A204.1 (cell line): ENCODE results near the gene TRRAP.
"Not testable (repeated sequence)": the region's sequence is repeated elsewhere in the genome, so short reads cannot be mapped to it uniquely, and the experiment has no call there.

ENCODE experiments used
- FAIRE-seq: peaks from 2 replicates; lab custom pipeline; 2012; peaks lifted over from hg19 to GRCh38; lab: Jason Lieb, UNC

TRRAP gene

DNA sequence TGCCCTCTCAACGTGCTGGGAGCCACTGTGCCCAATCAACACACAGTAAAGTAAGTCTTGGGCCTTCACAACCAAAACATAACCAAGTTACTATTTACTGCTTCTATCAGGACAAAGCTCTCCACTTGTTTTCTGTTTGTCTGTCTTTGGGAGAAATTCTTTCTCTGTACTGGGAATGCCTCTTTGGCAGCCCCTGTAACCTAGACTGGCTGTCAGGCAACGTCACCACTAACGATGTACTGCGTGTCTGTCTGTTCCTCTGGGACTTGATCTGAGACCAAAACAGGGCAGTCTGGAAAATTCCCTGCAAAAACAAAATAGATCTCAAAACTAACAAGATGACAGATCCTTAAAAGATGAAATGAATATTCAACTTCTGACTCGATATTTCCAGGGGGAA is 152.6 kb downstream of the TRRAP start:
- FAIRE-seq, result no peak

DNA sequence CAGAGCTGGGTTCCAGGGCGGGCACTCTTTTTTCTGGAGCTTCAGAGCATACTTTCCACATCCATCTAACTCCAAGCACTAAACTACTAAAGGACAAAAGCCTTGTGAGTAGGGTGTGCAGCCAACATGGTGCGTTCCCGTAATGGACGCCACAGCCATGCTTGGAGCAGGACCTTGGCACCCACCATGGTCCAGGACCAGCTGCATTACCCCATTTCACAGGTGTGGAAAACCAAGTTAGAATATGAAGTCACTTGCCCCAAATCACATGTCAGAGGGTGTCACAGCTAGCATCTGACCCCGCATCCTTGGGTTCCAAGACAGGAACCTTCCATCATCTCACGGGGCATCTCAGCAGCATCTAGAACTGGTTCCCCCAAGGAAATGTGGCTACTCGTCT is 153.2 kb downstream of the TRRAP start:
- no peak for FAIRE-seq

DNA sequence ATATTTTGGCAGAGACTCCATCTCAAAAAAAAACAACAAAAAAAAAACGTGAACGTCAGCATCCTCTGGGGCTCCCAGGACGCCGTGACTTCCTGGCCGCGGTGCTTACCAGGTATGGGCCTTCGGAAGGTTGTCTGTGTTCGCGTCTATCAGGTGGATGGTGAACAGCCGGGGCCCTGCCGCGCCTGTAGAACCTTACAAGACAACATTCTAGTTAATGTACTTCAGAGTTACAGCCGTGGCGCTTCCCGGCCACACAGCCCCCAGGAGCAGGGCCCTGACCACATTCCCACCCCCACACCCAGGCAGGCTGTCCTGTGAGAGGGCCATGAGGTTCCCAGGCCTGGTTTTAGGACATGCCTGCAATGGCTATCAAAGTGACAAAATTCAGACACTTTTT is 154.6 kb downstream of the TRRAP start:
- no peak for FAIRE-seq

DNA sequence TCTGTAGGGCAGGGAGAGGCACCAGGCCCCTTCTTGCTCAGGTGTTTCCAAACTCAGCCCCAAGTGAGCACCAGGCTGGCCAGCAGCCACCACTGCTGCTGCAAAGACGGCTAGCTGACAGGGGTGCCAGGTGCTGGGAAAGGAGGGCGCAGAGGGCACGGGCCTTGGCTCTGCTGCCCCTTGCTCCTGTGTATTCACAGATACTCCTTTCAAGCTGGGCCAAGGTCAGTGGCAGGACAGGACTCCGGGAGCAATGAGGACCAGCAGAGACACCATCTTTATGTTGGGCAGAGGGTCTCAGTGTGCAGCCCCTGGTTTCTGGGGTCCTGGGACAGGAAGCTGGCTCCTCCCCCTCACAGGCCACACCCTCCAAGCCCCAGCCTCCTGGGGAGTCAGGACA is 155.4 kb downstream of the TRRAP start:
- no peak for FAIRE-seq

DNA sequence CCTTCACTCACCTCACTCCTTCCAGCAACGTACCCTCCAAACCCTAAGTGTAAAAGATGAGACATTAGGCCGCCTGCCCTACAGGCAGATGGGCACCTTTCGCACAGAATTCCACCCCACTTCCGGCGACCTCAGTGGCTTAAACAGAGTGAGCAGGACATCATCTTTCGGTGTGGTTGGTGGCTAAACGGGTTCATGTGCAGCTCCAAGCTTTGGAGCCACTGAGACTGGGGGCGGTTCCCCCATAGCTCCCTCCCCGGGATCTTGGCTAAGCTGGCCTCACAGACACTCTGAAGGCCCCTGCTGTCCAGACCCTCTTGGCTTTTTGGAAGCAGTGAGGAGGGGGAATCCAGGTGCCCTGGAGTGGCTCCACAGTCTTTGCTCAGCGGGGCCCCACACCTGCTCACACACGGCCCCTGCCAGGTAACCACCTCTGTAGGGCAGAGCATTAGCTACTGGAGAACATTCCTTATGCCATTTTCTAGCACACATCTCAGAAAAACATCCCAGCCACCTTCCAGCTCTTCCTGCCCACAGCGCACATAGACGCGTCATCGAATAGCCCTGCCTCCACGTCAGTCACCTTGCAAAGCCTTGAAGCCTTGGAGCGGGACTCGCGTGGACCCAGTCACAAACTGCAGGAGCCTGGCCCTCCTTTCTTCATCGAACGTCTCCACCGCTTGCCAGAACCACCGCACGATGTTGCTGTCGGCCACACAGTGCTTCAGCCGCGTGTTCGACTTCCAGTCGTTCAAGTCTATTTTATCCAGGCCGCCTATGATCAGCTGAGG is 156.8 kb downstream of the TRRAP start:
- no peak for FAIRE-seq

DNA sequence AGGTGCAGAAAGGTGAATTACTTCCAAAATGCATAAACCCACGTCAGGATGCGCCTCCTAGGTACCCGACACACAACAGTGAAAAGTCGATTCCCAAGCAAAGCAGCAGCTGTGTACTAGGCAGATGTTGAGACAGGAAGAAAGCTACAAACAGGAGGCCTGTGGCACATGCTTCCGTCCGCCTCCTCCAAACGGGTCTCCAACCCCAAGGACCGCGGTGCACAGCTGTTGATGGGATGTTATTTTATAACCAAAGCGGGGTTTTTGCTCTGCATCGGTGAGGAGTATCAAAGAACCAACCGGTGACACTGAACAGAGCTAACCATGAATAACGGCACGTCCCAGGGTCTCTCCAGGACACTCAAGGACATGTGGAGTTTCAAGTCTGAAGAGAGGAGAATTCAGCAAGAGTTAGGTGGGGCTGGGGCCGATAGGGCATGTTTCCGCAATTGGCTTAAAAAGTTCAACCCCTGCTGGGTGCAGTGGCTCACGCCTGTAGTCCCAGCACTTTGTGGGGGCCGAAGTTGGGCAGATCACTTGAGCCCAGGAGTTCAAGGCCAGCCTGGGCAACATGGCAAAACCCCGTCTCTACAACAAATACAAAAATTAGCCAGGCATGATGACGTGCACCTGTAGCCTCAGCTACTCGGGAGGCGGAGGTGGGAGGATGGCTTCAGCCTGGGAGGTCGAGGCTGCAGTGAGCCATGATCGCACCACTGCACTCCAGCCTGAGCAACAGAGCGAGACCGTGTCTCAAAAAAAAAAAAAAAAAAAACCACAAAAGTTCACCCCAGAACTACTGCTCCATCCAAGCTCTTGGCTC is 157.6 kb downstream of the TRRAP start:
- FAIRE-seq, result no peak

DNA sequence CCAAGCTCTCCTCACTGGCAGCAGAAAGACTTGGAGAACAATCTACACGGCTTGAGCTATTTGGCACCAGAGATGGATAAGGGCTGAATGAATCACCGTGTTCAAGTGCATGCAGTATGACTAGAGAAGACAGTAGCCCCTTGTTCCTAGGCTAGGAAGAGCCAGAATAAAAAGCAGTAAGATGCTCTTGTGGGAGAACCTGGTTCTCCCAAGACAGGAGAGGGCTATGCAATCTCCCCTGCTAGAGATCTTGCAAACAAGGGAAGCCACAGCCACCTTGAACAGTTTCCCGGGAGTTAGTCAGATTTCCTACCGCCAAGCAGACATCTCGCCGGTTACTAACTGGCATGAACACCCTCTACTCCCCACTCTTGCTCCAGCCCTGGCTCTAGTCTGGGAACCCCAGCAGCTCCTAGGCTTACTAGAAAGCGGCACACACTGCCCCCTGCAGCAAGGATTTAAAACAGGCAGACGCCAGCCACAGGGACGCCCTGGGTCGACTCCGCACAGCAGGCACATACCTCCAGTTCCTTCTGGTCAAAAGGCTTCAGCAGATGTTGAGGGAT is 158.3 kb downstream of the TRRAP start:
- FAIRE-seq, result no peak

DNA sequence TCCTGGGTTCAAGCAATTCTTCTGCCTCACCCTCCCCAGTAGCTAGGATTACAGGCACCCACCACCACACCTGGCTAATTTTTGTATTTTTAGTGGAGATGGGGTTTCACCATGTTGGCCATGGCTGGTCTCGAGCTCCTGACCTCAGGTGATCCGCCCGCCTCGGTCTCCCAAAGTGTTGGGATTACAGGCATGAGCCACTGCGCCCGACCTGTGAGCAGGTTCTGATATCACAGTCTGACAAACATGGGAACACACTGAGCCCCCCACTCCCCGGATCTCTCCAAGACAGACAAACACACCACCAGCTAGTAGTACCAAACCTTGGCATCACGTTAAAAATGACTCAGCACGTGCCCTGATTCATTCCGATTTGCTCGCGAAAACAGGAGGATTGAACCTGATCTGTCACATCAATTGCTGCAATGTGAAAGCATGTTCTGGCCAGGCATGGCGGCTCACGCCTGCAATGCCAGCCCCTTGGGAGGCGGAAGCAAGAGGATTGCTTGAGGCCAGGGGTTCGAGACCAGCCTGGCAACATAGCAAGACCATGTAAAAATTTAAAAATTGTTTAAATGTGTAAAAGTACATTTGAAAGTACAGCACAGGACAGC is 159.1 kb downstream of the TRRAP start:
- FAIRE-seq, result no peak

DNA sequence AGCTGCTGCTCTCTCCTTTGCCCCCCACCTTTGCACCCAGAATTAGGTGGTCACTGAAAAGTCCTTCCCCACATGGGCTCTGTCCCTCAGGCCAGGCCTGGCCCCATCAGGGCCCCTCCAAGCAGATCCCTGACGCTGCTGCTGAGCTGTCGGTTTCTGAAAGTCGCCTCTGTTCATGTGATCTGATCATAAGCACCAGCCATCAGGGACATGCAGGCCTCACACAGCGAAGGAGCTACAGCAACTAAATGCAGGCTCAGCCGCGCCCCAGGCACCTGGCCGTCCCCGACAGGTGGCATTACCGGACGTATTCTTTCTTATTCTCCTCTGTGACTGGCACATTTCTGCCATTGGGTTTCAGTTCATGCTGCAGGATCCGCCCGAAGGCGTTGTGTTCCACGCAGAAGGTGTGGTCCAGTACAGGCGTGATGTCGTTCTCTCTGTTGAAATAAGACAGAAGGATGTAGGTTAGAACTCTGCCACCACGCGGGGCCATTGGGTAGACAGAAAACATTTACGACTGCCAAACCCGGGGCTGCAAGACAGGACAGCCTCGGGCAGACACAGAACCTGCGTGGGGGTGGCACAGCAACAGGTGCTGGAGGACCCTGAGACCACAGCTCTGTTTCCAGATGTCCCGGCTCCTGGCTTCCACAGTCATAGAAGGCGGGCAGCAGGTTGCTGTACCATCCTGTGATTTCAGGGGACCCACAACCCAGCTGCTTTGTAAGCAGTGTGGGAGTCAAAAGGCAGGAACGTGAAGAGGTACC is 159.9 kb downstream of the TRRAP start:
- no peak for FAIRE-seq

DNA sequence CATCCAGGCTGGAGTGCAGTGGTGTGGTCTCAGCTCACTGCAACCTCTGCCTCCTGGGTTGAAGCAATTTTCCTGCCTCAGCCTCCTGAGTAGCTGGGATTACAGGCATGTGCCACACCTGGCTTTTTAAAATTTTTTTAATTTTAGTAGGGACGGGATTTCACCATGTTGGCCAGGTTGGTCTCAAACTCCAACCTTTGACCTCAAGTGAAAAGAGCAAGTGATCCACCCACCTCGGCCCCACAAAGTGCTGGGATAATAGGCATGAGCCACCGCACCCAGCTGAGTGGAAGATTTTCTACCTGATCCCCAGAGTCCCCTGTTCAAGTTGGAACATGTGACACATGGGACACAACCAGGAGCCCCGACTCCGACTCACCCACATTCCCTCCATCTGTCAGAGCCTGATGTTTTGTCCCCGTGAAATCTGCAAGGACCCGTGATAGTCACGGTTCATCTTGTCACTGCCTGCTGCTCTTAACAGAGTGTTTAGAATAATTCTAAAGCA is 161.1 kb downstream of the TRRAP start:
- no peak for FAIRE-seq

DNA sequence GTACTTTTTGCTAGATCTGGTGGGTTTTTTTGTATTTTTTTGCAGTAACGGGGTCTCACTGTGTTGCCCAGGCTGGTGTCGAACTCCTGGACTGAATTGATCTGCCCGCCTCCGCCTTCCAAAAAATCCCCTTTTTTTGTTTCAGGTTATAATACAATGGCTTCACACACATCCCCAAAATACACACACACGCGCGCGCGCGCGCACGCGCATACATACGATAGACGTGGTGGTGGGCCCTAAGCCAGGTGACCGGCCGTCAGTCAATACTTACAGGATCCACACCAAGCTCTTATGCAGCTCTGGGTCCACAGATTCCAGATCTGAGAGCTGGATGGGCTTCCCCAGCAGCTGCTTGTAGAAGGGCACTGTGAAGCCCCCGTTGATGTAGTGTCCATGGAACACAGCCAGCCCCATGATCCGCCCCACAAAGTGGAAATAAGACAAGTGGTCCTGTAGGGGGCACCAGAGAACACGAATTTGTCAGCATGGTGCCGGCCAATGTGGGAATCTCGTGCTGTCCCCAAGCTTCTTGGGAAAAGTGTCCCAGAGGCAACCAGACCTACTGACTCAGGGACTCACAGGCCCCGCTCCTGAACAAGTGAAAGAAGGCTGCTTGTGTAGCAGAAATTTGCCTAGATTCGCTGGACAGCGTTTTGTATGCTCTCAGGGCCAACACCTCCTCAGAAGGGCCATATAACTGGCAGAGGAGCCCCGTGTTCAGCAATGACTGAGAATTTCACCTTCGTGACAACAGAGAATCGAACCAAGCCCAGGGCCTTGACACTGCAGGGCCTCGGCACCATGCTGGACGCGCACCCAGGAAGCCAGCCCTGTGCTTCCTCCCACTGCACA is 162.0 kb downstream of the TRRAP start:
- peak; percentile 65 for FAIRE-seq

DNA sequence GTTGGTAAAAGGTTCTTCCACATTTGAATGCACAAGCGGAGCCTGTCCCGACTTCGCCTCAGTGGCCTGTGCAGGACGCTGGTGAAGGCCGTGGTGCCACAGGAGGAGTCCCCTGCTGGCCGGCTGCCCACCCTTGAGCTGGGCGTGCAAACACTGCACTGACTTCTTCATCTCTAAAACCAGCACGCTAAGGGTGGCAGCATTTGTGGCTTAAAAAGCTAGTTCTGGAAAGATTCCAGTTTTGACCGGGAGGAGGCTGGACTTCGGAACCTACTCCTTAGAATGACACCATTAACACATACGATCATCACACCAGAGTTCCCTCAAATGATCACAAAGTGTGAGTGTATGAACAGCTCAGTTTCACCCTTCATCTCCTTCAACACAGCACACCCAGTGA is 163.2 kb downstream of the TRRAP start:
- FAIRE-seq, result no peak

DNA sequence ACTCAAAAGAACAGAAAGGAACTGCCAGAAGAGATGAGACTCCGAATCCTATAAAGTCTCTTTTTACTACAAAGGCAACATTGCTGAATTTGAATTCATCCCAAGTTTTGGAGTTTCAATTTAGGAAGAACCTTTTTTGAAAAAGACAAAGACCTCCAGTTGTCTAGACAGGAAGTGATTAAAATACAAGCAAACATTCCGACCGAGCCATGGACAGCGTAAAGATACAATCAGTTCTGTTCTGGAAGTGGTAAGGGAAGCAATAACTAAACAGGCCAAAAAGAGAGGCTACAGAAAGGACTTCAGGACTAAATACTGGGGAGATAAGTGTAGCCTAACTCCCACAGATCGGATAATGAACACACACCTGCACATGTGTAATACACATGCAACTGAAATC is 164.6 kb downstream of the TRRAP start:
- no peak for FAIRE-seq

DNA sequence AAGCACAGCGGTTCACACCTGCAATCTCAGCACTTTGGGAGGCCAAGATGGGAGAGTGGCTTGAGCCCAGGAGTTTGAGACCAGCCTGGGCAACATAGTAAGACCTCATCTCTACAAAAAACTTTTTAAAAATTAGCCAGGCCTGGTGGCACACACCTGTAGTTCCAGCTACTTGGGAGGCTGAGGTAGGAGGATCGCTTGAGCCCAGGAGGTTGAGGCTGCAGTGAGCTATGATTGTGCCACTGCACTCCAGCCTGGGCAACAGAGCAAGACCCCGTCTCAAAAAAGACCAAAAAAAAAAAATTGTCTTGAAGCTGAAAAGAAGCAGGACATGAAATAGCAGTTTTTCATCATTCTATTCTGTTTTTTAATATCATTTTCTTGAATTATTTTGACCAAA is 166.5 kb downstream of the TRRAP start:
- FAIRE-seq, result not testable (repeated sequence)

DNA sequence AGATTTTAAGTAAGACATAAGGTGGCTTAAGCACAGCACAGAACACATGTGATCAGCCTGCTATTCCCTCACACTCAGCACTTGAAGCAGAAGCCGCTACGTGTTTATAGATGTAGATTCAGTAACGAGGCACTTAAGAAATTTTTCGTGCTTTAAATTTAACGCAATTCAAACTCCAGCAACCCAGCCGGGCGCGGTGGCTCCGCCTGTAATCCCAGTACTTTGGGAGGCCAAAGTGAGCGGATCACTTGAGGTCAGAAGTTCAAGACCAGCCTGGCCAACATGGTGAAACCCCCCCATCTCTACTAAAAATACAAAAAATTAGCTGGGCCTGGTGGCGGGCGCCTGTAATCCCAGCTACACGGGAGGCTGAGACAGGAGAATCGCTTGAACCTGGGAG is 167.9 kb downstream of the TRRAP start:
- not testable (repeated sequence) for FAIRE-seq

DNA sequence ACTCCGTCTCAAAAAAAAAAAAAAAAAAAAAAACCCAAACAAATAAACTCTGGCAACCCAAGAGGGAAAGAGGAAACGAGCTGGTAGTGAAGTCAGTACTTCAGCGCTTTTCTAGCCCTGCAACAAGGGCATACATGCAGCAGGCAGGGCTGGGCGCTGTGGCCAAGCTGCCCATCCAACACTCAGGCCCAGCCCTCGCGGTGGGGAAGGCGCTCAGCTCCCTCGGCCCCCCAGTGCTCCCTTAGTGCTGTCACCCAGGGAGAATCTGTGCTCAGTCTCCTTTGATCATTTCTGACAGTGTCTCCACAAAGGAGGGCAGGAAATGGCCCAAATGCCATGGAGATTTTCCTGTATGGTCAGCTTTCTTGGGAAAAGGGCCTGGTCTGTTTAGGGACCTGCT is 168.4 kb downstream of the TRRAP start:
- FAIRE-seq, result no peak

DNA sequence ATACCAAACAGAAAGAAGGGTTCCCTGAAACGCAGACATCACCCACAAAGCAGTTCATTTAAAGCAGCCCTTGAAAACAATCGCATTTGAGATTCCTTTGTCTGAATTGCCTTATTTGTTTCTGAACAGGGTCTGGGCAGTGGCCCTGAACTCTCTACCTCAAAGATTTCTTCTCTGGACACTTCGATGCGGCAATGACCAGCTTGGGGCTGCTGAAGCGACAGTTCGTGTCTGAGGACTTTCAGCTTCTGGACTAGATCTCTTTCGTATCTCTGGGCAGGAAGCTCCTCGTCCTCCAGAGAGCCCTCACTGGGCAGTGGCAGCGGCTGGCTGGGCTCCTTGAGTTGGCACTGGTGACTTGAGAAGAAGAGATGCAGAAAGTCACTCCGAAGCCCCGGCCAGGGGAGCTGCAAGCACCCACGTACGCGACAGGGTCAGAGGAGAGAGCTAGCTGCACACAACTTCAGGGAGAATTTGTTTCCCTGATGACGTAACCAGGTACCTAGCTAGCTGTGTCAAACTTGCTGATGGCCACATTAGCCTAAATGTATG is 169.3 kb downstream of the TRRAP start:
- no peak for FAIRE-seq

DNA sequence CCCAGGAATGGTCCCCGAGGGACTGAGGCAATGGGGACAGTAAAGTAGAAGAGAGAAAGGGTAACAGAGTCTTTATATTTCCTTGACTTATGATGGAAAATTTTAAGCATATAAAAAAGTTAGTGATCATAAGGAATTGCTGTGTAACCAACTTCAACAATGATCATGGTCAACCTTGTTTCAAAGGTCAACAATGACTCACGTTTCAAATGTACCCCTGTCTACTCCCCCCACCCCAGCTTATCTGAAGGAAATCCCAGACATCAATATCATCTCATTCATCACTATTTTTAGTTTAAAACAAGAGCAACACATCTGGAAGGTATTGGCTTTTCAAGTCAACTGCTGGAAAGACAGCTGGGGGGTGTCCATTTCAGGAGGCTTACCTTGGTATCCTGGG is 172.6 kb downstream of the TRRAP start:
- no peak for FAIRE-seq

DNA sequence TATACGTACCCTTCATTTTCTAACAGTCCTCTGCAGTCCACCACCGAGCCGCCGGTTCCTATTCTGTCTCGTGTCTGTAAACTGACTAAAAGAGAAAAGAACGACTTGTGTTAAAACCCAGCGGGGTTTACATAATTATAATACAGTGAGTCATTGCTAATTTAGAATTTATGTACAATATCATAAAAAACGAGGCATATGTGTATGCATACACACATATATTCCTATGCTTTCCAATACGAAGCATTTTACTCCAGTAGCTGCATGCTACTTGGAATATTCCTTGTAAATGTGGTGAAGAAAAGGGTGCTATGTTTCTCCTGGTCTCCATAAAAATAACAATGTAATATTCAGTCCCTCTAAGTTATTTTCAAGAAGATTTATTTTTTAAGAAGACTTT is 176.4 kb downstream of the TRRAP start:
- no peak for FAIRE-seq

DNA sequence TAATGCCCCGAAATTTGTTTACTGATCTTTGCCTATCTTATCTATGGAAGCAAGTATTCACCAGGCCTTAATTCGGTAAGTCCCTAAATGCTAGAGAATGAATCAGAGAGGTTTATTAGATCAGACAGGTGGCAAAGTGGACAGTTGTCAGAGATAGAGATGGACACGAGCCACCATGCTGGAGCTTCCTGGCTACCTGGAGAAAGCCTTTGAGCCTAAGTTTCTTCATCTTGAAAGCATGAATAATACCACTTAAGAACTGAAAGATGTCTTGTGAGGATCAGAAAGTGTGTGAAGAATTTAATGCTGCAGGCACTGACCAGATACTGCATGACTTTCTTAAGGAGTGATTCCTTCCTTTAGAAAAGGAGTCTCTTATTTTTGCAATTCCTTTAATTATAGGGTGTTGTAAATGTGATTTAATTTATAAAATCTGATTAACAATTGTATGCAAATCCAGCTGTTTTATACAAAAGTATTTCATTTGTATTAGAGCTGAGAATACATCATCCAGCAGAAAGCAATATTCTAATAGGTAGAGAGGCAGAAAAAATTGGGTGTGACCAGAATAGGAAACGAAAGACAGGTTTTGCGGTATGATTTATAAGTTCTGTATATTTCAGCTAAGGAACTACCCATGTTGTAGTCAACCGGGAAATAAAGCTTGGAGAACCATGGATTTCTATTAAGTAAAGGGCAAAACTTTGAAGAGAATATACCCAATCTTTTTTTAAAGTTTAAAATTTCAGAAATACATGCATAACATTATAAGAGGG is 182.9 kb downstream of the TRRAP start:
- FAIRE-seq, result no peak
